Measurements from ENCODE around the gene OR1A2. TPM values are rescaled to one million over a fixed set of nuclear protein-coding genes. Genes with fewer than 3 reads are reported as not detected.
"Not testable (repeated sequence)": the region's sequence is repeated elsewhere in the genome, so short reads cannot be mapped to it uniquely, and the experiment has no call there.

Gene OR1A2
- total RNA-seq, 4 donors from 2014 or later: not detected

GRCh38 chr17:3238685-3239084, 41.4 kb downstream of the OR1A2 start:
- DNase-seq; H3K27me3 ChIP-seq; H3K9me3 ChIP-seq; H3K27ac ChIP-seq; H3K4me3 ChIP-seq (replicated peaks in 1 of 3); H3K36me3 ChIP-seq; intact Hi-C loops (cut with DNase I); H3K4me1 ChIP-seq: not testable (repeated sequence)
- WGBS, 2 donors: 42 to 48% methylated on average over 2 of the region's 2 CpGs

GRCh38 chr17:3241044-3241443, 43.7 kb downstream of the OR1A2 start:
- intact Hi-C loops (cut with DNase I); H3K4me3 ChIP-seq (replicated peaks in 1 of 3); DNase-seq; H3K4me1 ChIP-seq; H3K27me3 ChIP-seq; H3K36me3 ChIP-seq; H3K27ac ChIP-seq; H3K9me3 ChIP-seq: not testable (repeated sequence)
- WGBS, 2 donors: 86 to 100% methylated on average over 1 of the region's 1 CpG

- H3K4me1 ChIP-seq; H3K27me3 ChIP-seq; H3K4me3 ChIP-seq (replicated peaks in 1 of 3); H3K27ac ChIP-seq; intact Hi-C loops (cut with DNase I); H3K9me3 ChIP-seq; DNase-seq; H3K36me3 ChIP-seq: not testable (repeated sequence)
- WGBS, 2 donors: 54 to 68% methylated on average over 1 of the region's 1 CpG
Measured at GRCh38 chr17:3244841-3245240, 47.5 kb downstream of the OR1A2 start.

Other genes starting within 250 kb of the OR1A2 start
- not detected for gene OR1D5, start 133.9 kb upstream of the OR1A2 start, total RNA-seq
- not detected for gene OR1D2, start 93.1 kb upstream of the OR1A2 start, total RNA-seq
- not detected for gene OR1G1, start 70.0 kb upstream of the OR1A2 start, total RNA-seq
- gene OR1A1, start 10.1 kb downstream of the OR1A2 start, total RNA-seq: not detected
- not detected for gene OR3A1, start 100.8 kb downstream of the OR1A2 start, total RNA-seq
- not detected for gene OR3A2, start 188.8 kb downstream of the OR1A2 start, total RNA-seq
- not detected for gene OR1E1, start 200.9 kb downstream of the OR1A2 start, total RNA-seq
- gene OR3A3, start 213.9 kb downstream of the OR1A2 start, total RNA-seq: not detected
- gene OR1E2, start 236.3 kb downstream of the OR1A2 start, total RNA-seq: not detected

Data from thyroid gland (tissue), 4 donors.